ENCODE results near the gene DUXA. TPM values are rescaled to one million over a fixed set of nuclear protein-coding genes. Genes with fewer than 3 reads are reported as not detected.
"Not testable (repeated sequence)": the region's sequence is repeated elsewhere in the genome, so short reads cannot be mapped to it uniquely, and the experiment has no call there.

The DUXA gene
- not detected in 2 replicates for total RNA-seq (2014; rRNA removed; shearing (Covaris generic))

DNA sequence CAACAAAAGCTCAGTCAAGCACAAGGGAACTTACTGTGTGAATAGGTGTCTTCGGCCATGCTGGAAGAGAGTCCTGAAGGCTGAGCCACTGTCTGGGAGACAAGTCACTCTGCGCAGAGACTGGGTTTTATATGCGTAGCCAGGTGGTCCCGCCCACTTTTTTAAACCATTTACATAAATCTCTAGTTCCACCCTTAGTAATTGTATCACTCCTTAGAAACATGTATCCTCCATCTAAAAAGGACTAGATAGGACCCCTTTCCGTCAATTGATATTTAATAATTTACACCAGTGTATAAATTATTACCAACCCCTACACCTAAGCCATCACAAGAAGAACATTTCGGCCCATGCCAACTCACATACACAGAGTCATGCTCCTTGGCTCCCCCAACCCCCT is at the start of gene DUXA:
Gene DUXA (minus strand): TSS at position 101 of the 400 bp plus-strand sequence. CDS start 42 bp downstream, at position 59.
- H3K27ac ChIP-seq = no peak within 1 kb of the TSS
- no peaks in the 10 kb centered on the region for H3K36me3 ChIP-seq
- H3K27me3 ChIP-seq = no peaks in the 10 kb centered on the region
- H3K4me1 ChIP-seq = no peaks in the 10 kb centered on the region
- H3K4me3 ChIP-seq = no peak within 1 kb of the TSS
- 0 out of 2 replicates have a peak, but pooled peaks cover 2% of the 10 kb centered on the region for H3K9me3 ChIP-seq (replicated peaks)
- no peak for DNase-seq

DNA sequence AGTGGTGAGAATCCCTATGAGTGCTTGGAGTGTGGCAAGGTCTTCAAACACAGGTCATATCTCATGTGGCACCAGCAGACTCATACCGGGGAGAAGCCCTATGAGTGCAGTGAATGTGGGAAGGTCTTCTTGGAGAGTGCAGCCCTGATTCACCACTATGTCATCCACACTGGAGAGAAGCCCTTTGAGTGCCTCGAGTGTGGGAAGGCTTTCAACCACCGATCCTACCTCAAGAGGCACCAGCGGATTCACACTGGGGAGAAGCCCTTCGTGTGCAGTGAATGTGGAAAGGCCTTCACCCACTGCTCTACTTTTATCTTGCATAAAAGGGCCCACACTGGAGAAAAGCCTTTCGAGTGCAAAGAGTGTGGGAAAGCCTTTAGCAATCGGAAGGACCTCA is 44.8 kb upstream of the DUXA start:
- Histone ChIP-seq H3K4me1 (no peaks in the 10 kb centered on the region), H3K9me3 (replicated peaks) (no peaks in the 10 kb centered on the region; the same call in none of the 2 replicates), H3K27ac (no peak overlapping the region), H3K36me3 (peaks cover 77% of the 10 kb centered on the region), H3K4me3 (no peak overlapping the region), H3K27me3 (no peaks in the 10 kb centered on the region)
- DNase-seq = no peak

GRCh38 chr19:57210381-57210780 is 43.1 kb upstream of the DUXA start:
- H3K4me1 ChIP-seq = no peaks in the 10 kb centered on the region
- no peaks in the 10 kb centered on the region; the same call in none of the 2 replicates for H3K9me3 ChIP-seq (replicated peaks)
- DNase-seq = no peak
- H3K36me3 ChIP-seq = peaks cover 77% of the 10 kb centered on the region
- no peak overlapping the region for H3K4me3 ChIP-seq
- H3K27ac ChIP-seq = no peak overlapping the region
- H3K27me3 ChIP-seq = no peaks in the 10 kb centered on the region

- Histone ChIP-seq H3K4me1 (no peaks in the 10 kb centered on the region), H3K36me3 (peaks cover 74% of the 10 kb centered on the region), H3K27me3 (no peaks in the 10 kb centered on the region), H3K27ac (no peak overlapping the region), H3K4me3 (no peak overlapping the region), H3K9me3 (replicated peaks) (no peaks in the 10 kb centered on the region)
- no peak for DNase-seq
These were observed 34.9 kb upstream of the DUXA start for GRCh38 chr19:57202160-57202559.

GRCh38 chr19:57197874-57198273 is 30.6 kb upstream of the DUXA start:
- not testable (repeated sequence) for H3K27ac ChIP-seq, H3K4me3 ChIP-seq, DNase-seq, H3K4me1 ChIP-seq, H3K27me3 ChIP-seq
- Histone ChIP-seq H3K36me3 (peaks cover 84% of the 10 kb centered on the region), H3K9me3 (replicated peaks) (peaks cover 11% of the 10 kb centered on the region; the same call in 1 of the 2 replicates)

- H3K4me3 ChIP-seq = no peak overlapping the region; the same call in 1 of the 2 replicates
- peaks cover 52% of the 10 kb centered on the region for H3K36me3 ChIP-seq
These were observed 25.7 kb upstream of the DUXA start for GRCh38 chr19:57192993-57193392.

GRCh38 chr19:57192077-57192420 is 24.8 kb upstream of the DUXA start:
- Histone ChIP-seq H3K27ac (peak overlapping the region; percentile 72), H3K27me3 (no peaks in the 10 kb centered on the region), H3K4me1 (peaks cover 7% of the 10 kb centered on the region; the same call in 1 of the 2 replicates), H3K36me3 (peaks cover 43% of the 10 kb centered on the region), H3K9me3 (replicated peaks) (peaks cover 32% of the 10 kb centered on the region), H3K4me3 (peak overlapping the region; percentile 95)
- DNase-seq = peak; percentile 5 to 7

More at GRCh38 chr19:57192993-57193392, 25.7 kb upstream of the DUXA start:
- Histone ChIP-seq H3K27ac (no peak overlapping the region), H3K9me3 (replicated peaks) (peaks cover 22% of the 10 kb centered on the region), H3K27me3 (no peaks in the 10 kb centered on the region), H3K4me1 (peaks cover 7% of the 10 kb centered on the region; the same call in 1 of the 2 replicates)
- DNase-seq = no peak

GRCh38 chr19:57191141-57192076 is 24.1 kb upstream of the DUXA start, which contains the start of gene ZNF264:
Gene ZNF264, plus strand, starts transcription at chr19:57191500. Its CDS starts 414 bp downstream, at chr19:57191914.
- Histone ChIP-seq H3K27me3 (no peaks in the 10 kb centered on the region), H3K9me3 (replicated peaks) (peaks cover 34% of the 10 kb centered on the region)
- peak; percentile 91 to 92 for DNase-seq

GRCh38 chr19:57190301-57190700 is 23.0 kb upstream of the DUXA start:
- H3K27ac ChIP-seq = no peak overlapping the region
- no peak for DNase-seq
- H3K36me3 ChIP-seq = peaks cover 27% of the 10 kb centered on the region
- H3K4me3 ChIP-seq = no peak overlapping the region
- peaks cover 7% of the 10 kb centered on the region; the same call in 1 of the 2 replicates for H3K4me1 ChIP-seq
- no peaks in the 10 kb centered on the region for H3K27me3 ChIP-seq
- H3K9me3 ChIP-seq (replicated peaks) = peaks cover 34% of the 10 kb centered on the region

More at GRCh38 chr19:57191141-57192076, 24.1 kb upstream of the DUXA start, which contains the start of gene ZNF264:
- Histone ChIP-seq H3K4me1 (peaks cover 7% of the 10 kb centered on the region; the same call in 1 of the 2 replicates), H3K4me3 (peak within 1 kb of the TSS; percentile 95), H3K27ac (peak within 1 kb of the TSS; percentile 72), H3K36me3 (peaks cover 36% of the 10 kb centered on the region)

DNA sequence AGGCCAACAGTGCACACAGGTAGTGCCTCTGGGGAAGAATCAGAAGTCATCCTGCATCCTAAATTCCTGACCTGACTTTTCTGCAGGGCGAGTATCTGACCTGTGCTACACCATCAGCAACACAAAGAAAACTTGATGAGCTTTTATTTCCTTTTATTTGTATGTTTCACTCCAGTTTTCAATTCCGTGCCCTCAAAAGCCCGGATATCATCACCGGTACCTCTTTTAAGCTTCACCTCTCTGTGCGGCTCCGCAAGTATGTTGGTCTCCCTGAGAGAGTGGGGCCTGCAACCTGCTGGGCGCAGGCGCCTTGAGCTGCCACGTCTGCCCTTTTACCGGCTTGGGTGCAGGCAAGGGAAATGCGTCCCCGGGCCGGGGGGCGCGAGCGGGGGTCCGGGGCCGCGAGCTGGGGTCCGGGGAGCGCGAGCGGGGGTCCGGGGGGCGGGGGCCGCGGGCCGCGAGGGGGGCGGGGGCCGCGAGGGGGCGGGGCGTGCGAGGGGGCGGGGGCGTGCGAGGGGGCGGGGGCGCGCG is 4.3 kb upstream of the DUXA start:
- DNase-seq = peak; percentile 15 to 19
- Histone ChIP-seq H3K4me1 (no peaks in the 10 kb centered on the region), H3K27ac (no peak overlapping the region), H3K27me3 (no peaks in the 10 kb centered on the region), H3K4me3 (peak overlapping the region; percentile 40), H3K36me3 (no peaks in the 10 kb centered on the region), H3K9me3 (replicated peaks) (no peaks in the 10 kb centered on the region)

DNA sequence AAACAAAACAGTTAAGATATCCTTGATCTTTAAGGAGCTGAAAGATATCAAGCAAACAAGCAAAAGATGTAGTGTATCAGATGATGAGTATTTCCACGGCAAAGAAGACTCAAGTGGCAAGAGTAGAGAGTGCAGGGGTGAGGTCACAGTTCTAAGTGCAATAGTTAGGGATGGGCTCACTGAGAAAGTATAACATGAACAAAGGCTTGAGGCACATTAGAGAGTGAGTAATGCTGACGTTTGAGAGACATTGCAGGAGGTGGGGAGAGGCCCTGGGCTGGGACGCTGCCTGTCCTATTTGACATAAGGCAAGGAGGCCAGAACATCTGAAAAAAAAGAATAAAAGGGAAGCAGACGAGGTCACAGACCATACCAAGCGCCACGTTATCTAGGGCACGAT is 1.4 kb downstream of the DUXA start:
- no peak for DNase-seq
- Histone ChIP-seq H3K27ac (no peak overlapping the region), H3K9me3 (replicated peaks) (0 out of 2 replicates have a peak, but pooled peaks cover 2% of the 10 kb centered on the region), H3K4me3 (no peak overlapping the region), H3K27me3 (no peaks in the 10 kb centered on the region), H3K36me3 (no peaks in the 10 kb centered on the region), H3K4me1 (no peaks in the 10 kb centered on the region)

DNA sequence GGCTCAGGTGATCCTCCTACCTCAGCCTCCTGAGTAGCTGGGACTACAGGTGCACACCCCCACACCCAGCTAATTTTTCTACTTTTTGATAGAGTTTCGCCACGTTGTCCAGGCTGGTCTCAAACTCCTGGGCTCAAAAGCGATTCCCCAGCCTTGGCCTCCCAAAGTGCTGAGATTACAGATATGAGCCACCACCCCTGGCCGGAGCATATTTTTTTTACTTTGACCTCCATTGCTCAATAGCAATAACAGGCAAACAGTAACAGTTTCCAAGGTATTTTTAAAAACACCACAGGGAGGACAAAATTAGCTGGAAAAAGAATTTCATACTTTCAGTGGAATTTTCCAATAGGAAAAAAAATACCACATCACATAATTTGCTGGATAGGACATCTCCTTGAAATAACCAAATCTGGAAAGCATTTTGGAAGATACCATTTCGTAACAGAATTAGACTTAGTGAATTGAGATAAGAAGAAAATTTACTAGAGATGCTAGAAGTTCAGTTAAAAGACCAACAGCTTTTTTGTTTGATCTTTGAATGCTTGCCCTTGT is 5.2 kb downstream of the DUXA start:
- no peaks in the 10 kb centered on the region for H3K36me3 ChIP-seq
- 0 out of 2 replicates have a peak, but pooled peaks cover 2% of the 10 kb centered on the region for H3K9me3 ChIP-seq (replicated peaks)
- no peaks in the 10 kb centered on the region for H3K4me1 ChIP-seq
- DNase-seq = no peak
- no peak overlapping the region for H3K4me3 ChIP-seq
- no peaks in the 10 kb centered on the region for H3K27me3 ChIP-seq
- no peak overlapping the region for H3K27ac ChIP-seq

- no peaks in the 10 kb centered on the region for H3K27me3 ChIP-seq
- H3K4me3 ChIP-seq = no peak overlapping the region
- DNase-seq = no peak
- H3K9me3 ChIP-seq (replicated peaks) = no peaks in the 10 kb centered on the region
- H3K27ac ChIP-seq = no peak overlapping the region
- no peaks in the 10 kb centered on the region for H3K4me1 ChIP-seq
- H3K36me3 ChIP-seq = no peaks in the 10 kb centered on the region
These were observed 14.4 kb downstream of the DUXA start for GRCh38 chr19:57152921-57153320.

DNA sequence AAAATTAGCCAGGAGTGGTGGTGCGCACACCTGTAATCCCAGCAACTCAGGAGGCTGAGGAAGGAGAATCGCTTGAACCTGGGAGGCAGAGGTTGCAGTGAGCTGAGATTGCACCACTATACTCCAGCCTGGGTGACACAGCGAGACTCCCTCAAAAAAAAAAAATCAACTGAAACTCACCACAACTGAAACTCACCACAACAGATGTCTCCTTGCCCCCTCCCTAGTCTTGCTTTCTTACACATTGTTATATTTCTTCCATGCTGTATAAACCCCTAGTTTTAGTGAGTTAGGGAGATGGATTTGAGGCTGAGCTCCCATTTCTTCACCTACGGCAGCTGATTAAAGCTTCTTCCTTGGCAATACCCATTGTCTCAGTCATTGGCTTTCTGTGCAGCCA is 25.6 kb downstream of the DUXA start:
- H3K27me3 ChIP-seq = no peaks in the 10 kb centered on the region
- H3K9me3 ChIP-seq (replicated peaks) = no peaks in the 10 kb centered on the region
- H3K4me1 ChIP-seq = no peaks in the 10 kb centered on the region
- H3K27ac ChIP-seq = no peak overlapping the region
- H3K4me3 ChIP-seq = no peak overlapping the region
- no peak for DNase-seq
- no peaks in the 10 kb centered on the region for H3K36me3 ChIP-seq

DNA sequence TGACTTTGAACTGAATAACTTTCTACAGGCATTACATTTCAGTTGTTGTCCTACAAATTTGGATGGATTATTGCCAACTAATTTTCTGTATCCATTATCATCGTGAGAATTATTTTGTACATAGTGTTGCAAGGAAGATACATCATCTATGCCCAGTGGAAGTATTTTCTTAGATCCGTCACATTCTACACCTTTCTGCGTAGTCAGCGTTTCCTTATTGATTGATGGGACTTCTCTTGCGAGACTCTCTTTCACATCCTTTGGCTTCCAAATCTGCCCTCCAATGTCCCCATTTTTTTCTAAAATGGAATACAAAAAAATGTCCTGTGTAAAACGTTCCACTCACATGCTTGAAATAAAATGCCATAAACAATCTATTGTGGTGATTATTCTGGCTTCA is 31.5 kb downstream of the DUXA start:
- no peak for DNase-seq
- Histone ChIP-seq H3K4me3 (no peak overlapping the region), H3K36me3 (no peaks in the 10 kb centered on the region), H3K9me3 (replicated peaks) (no peaks in the 10 kb centered on the region), H3K27ac (no peak overlapping the region), H3K4me1 (no peaks in the 10 kb centered on the region), H3K27me3 (no peaks in the 10 kb centered on the region)

All from SJCRH30 (cell line).